Right cardiac atrium (tissue), 5 donors: ENCODE measurements around the gene COPS8. TPM values are rescaled to one million over a fixed set of nuclear protein-coding genes. Genes with fewer than 3 reads are reported as not detected.
A peak's percentile ranks its signal among the peaks of the same experiment; 100 is the strongest.

Experiments used
- ATAC-seq, 2 donors: fragments of 200-7000 bp; cut with Tn5 transposase; one replicate each; pipeline versions ENCODE4 v1.8.0 to v1.9.1; 2020; ENCODE audit warnings: moderate library complexity in 2 of 2, mild to moderate bottlenecking in 1 of 2
- DNase-seq, 3 donors: peaks; one replicate each; pipeline ENCODE4 v3.0.0-alpha.2; 2020
- H3K27ac ChIP-seq: one replicate; pipeline ENCODE4 v1.5.1; 2013; ENCODE audit warnings: mild to moderate bottlenecking, low read length, control low read depth, moderate library complexity
- H3K27me3 ChIP-seq: one replicate; pipeline ENCODE4 v1.6.1; 2013; ENCODE audit not compliant: control insufficient read depth, insufficient read depth
- H3K4me1 ChIP-seq: one replicate; pipeline ENCODE4 v1.6.1; 2013; ENCODE audit warnings: low read length; ENCODE audit not compliant: control insufficient read depth, insufficient read depth
- H3K4me3 ChIP-seq: one replicate; pipeline ENCODE4 v1.5.1; 2013; ENCODE audit warnings: low read length, control low read depth
- H3K9me3 ChIP-seq: one replicate; pipeline ENCODE4 v1.6.1; 2013; ENCODE audit warnings: low read length; ENCODE audit not compliant: control insufficient read depth
- whole genome bisulfite sequencing: extraction: QIAGEN DNeasy Blood & Tissue Kit; methylation state at CpG from one replicate; pipeline ENCODE4 v1.1.7; 2013; 5-methylcytosine and 5-hydroxymethylcytosine counted together
- intact Hi-C, 4 donors: fragments of 100-400 bp; cut with DNase I; formaldehyde crosslinking; loops; one replicate each; pipeline versions ENCODE4 v1.11.0 to v1.14.0; 2022 to 2023
- polyA plus RNA-seq: library from polyadenylated mRNA; stranded (reverse); fragments of 200-250 nt; gene quantifications from one replicate; pipeline ENCODE4 v1.2.3, GENCODE V29; 2013
- total RNA-seq, 4 donors: library from RNA; stranded (reverse); fragmentation: NEBNext Ultra II Directional; extraction: Animal tissue kit (Norgen Biotek cat#: 25700); gene quantifications; one replicate each; pipeline ENCODE4 v1.2.1, GENCODE V29; 2021
- donor health status: healthy with polysubstance abuse.
- donor health status: DM: no; HTN: yes; CAD: no.
- donor health status: DM: no; HTN: no; CAD: no.
- donor health status: DM: no; HTN: yes; CAD: no; lungs with severe emphysema.
- donor health status: DM: yes; HTN: yes; CAD: no.

COPS8 gene
- total and polyA plus RNA-seq, 5 donors: 70.1 to 91.4 (median 86.1) TPM

DNA sequence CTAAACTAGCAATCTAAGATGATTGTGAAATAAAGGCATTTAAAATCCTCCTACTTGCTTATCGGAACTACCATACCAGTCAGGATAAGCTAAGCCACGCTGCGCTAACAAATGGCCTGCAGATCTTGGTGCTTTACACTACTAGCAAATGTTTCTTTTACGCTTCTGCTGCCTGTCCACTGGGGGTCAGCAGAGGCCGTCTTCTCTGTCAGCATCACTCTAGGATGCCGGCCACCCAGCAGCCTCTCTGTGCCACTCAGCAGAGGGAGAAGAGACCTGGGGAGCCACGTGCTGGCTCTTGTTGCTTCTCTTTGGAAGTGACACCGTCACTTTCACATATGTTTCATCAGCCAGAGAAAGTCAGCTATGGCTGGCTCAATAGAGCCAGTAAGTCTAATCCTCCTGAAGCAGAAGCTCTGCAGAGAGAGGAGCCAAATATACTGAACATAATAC lies 36.6 kb downstream of the COPS8 start:
- intact Hi-C loops: loop anchor here in 2 of 4 donors (10.0 kb wide), 1 partner anchor 453 kb away; no protein-coding TSS in a partner anchor

DNA sequence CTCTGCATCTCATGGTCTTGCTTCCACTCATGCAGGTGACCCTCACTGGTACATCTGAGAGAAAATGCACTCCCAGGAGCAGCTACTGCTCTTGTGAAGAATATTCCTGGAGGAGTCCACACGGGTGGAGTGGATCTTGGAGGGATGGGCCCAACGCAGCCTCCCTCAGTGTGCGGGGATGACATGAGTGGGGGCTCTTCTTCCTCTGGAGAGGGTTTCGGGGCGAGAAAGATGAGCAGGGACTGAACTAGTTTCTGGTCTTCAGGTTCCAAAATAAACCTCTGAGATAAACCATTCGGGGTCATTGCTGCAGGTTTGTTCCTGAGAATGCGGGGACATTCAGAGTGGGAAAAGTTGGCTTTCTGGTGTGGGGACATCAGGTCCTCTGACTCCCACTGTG lies 39.1 kb downstream of the COPS8 start:
- no peak overlapping the region for H3K4me3 ChIP-seq
- H3K27ac ChIP-seq: no peak overlapping the region
- no peaks in the 10 kb centered on the region for H3K27me3 ChIP-seq
- 93% methylated on average over 7 of the region's 7 CpGs for WGBS
- no peaks in the 10 kb centered on the region for H3K9me3 ChIP-seq
- H3K4me1 ChIP-seq: peaks cover 6% of the 10 kb centered on the region
- intact Hi-C loops: loop anchor here in 2 of 4 donors (10.0 kb wide), 1 partner anchor 450 kb away; no protein-coding TSS in a partner anchor
- no peak for ATAC-seq
- no peak for DNase-seq

More for the DNA sequence above, 36.6 kb downstream of the COPS8 start:
- no peak overlapping the region for H3K27ac ChIP-seq
- 56% methylated on average over 8 of the region's 8 CpGs for WGBS
- ATAC-seq: peak; percentile 78 to 84
- no peak overlapping the region for H3K4me3 ChIP-seq
- peak; percentile 75 to 88 (median 82) for DNase-seq
- no peaks in the 10 kb centered on the region for H3K27me3 ChIP-seq
- H3K4me1 ChIP-seq: no peaks in the 10 kb centered on the region
- no peaks in the 10 kb centered on the region for H3K9me3 ChIP-seq

DNA sequence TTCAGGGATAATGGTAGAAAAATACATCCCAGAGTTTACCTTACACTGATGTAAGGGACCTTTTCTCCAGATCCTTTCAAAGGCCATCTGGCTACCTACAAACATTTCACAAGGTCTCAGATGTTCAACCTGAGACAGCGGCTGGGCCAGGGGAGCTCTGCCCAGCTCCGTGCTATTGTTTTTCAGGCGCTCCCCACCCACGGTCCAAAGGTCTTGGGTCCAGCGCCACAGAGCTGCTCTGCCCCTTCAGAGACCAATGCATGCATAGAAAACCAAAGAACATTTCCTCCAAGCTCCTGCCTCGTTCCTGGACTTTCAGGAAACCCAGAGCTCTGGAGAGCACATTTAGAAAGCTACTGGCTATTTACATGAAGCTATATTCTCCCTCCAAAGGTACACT lies 40.3 kb downstream of the COPS8 start:
- WGBS: 89% methylated on average over 6 of the region's 6 CpGs
- no peak for ATAC-seq
- peaks cover 6% of the 10 kb centered on the region for H3K4me1 ChIP-seq
- H3K4me3 ChIP-seq: no peak overlapping the region
- no peak overlapping the region for H3K27ac ChIP-seq
- DNase-seq: no peak
- no peaks in the 10 kb centered on the region for H3K9me3 ChIP-seq
- intact Hi-C loops: loop anchor here in 2 of 4 donors (10.0 kb wide), 1 partner anchor 449 kb away; no protein-coding TSS in a partner anchor
- no peaks in the 10 kb centered on the region for H3K27me3 ChIP-seq

DNA sequence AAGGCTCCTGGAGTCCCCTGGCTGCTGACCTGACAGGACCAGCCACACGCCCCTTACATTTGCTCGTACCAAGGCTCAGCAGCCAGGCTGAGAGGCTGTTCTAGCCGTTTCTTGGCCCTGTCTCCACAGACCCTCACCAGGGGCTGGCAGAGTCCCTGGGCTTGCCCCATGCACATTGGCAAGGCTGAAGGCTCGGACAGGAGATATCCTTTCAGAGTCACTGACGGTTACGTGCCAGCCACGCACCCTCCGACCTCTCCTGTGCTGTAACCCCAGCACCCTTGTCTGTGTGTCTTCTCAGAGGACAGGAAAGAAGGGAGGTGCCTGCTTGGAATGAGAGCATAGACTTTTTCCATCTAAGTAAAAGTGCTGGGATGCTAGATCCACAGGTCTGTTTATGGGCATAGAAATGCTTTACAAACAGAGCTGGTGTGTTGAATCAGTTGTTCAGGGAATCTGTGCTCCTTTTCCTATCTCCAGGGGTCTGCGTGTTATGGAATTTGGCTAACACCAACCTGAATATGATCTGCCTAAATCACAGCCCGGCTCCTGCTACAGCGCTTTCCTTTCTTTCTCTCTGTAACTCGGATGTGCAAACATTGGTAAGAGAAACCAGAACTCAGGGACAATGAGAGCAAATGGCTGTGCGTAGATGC lies 41.0 kb downstream of the COPS8 start:
- H3K27me3 ChIP-seq: no peaks in the 10 kb centered on the region
- ATAC-seq: no peak
- H3K4me1 ChIP-seq: peaks cover 6% of the 10 kb centered on the region
- WGBS: 72% methylated on average over 13 of the region's 13 CpGs
- intact Hi-C loops: loop anchor here in 2 of 4 donors (10.0 kb wide), 1 partner anchor 448 kb away; no protein-coding TSS in a partner anchor
- H3K4me3 ChIP-seq: no peak overlapping the region
- no peak overlapping the region for H3K27ac ChIP-seq
- peak in 1 of 3 donors; percentile 60 for DNase-seq
- no peaks in the 10 kb centered on the region for H3K9me3 ChIP-seq

DNA sequence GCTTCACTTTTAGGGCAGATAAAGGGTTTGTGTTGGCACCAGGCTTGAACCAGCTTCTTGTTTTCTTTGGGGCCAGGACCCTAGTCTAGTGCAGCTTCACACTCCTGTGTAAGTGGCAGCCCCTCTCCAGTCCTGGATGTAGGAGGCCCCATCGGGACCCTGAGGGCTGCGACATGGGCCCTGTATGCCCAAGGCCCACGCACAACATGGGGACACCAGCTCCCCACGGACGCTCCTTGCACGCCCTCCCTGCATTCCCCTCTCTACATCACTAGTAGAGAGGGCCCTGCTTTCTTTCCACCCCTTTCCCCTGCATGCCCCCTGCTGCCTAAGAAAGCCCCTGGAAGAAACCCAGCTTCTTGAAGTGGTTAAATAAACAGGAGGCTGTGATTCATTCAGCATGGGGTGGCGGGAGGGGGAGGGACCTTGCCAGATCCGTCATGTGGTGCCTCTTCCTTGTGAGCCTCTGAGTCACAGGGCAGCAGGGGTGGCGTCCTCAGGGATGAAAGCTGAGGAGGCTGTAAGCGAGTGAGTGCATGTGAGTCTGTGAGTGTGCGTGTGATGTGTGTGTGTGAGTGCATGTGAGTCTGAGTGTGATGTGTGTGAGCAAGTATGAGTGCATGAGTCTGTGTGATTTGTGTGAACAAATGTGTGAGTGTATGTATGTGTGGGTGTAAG lies 42.5 kb downstream of the COPS8 start:
- ATAC-seq: peak; percentile 94 to 96
- WGBS: 34% methylated on average over 11 of the region's 11 CpGs
- DNase-seq: peak; percentile 94 to 95 (median 94)
- intact Hi-C loops: loop anchor here in 2 of 4 donors (10.0 kb wide), 1 partner anchor 447 kb away; no protein-coding TSS in a partner anchor
- Histone ChIP-seq H3K27ac (no peak overlapping the region), H3K9me3 (no peaks in the 10 kb centered on the region), H3K4me3 (no peak overlapping the region), H3K27me3 (no peaks in the 10 kb centered on the region), H3K4me1 (peaks cover 6% of the 10 kb centered on the region)

DNA sequence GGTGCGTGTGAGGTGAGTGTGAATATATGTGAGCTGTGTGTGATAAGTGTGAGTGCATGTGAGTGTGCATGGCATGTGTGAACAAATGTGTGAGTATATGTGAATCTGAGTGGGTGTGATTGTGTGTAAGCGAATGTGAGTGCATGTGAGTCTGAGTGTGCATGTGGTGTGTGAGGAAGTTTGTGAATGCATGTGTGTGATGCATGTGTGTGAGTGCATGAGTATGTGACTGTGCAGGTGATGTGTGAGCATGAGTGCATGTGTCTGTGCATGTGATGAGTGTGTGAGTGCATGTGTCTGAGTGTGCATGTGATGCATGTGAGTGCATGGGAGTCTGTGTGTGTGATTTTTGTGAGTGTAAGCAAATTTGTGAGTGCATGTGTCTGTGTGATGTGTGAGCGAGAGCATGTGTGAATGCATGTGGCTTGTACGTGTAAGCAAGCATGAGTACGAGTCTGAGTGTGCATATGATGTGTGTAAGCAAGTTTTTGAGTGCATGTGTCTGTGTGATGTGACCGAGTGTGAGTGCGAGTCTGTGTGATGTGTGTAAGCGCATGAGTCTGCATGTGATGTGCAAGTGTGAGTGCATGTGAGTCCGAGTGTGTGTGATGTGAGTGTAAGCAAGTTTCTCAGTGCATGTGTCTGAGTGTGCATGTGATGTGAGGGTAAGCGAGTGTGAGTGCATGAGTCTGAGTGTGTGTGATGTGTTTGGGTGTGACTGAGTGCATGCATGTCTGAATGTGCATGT lies 43.3 kb downstream of the COPS8 start:
- DNase-seq: no peak
- ATAC-seq: no peak
- H3K4me3 ChIP-seq: no peak overlapping the region
- H3K27me3 ChIP-seq: no peaks in the 10 kb centered on the region
- intact Hi-C loops: loop anchor here in 2 of 4 donors (10.0 kb wide), 1 partner anchor 446 kb away; no protein-coding TSS in a partner anchor
- no peaks in the 10 kb centered on the region for H3K9me3 ChIP-seq
- peaks cover 6% of the 10 kb centered on the region for H3K4me1 ChIP-seq
- WGBS: 96% methylated on average over 10 of the region's 10 CpGs
- no peak overlapping the region for H3K27ac ChIP-seq

DNA sequence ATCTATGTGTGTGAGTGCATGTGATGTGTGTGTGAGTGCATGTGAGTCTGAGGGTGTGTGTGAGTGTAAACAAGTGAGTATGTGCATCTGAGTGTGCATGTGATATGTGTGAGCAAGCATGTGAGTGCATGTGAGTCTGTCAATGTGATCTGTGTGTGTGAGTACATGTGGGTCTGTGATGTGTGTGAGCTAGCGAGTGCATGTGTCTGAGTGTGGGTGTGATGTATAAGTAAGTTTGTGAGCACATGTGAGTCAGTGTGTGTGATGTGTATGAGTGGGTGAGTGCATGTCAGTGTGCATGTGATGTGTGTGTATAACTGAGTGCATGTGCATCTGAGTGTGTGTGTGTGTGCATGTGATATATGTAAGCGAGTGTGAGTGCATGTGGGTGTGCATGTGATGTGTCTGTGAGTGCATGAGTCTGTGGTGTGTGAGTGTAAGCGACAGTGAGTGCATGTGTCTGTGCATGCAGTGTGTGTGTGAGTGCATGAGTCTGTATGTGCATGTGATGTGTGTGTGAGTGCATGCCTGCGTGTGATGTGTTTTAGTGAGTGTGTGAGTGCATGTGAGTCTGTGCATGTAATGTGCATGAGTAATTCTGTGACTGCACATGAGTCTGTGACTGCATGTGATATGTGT lies 44.1 kb downstream of the COPS8 start:
- Histone ChIP-seq H3K27ac (no peak overlapping the region), H3K9me3 (no peaks in the 10 kb centered on the region), H3K27me3 (no peaks in the 10 kb centered on the region), H3K4me1 (peaks cover 6% of the 10 kb centered on the region), H3K4me3 (no peak overlapping the region)
- 95% methylated on average over 4 of the region's 4 CpGs for WGBS
- no peak for DNase-seq
- intact Hi-C loops: loop anchor here in 2 of 4 donors (10.0 kb wide), 1 partner anchor 445 kb away; no protein-coding TSS in a partner anchor
- no peak for ATAC-seq

DNA sequence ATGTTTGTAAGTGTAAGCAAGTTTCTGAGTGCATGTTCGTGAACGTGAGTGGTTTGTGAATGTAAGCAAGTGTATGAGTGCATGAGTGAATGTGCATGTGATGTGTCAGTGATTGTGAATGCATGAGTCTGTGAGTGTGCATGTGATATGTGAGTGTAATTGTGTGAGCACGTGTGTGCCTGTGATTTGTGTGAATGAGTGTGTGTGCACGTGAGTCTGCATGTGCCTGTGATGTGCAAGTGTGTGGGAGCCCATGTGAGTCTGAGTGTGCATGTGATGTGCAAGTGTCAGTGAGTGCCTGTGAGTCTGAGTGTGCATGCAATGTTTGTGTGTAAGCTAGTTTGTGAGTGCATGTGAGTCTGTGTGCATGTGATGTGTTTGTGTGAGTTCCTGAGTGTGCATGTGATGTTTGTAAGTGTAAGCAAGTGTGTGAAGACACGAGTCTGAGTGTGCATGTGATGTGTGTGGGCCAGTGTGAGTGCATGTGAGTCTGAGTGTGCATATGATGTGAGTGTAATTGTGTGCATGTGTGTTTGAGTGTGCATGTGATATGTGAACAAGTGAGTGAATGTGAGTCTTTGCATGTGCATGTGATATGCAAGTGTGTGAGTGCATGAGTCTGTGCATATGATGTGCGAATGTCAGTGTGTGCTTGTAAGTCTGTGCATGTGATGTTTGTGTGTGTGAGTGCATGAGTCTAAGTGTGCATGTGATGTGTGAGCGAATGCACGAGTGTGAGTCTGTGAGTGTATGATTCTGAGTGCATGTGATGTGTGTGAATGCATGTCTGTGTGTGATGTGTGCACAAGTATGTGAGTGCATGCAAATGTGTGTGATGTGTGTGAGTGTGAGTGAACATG lies 45.1 kb downstream of the COPS8 start:
- H3K27ac ChIP-seq: no peak overlapping the region
- no peak overlapping the region for H3K4me3 ChIP-seq
- ATAC-seq (no peak), DNase-seq (no peak)
- peaks cover 6% of the 10 kb centered on the region for H3K4me1 ChIP-seq
- no peaks in the 10 kb centered on the region for H3K27me3 ChIP-seq
- intact Hi-C loops: no loop called here
- WGBS: 94% methylated on average over 8 of the region's 8 CpGs
- H3K9me3 ChIP-seq: no peaks in the 10 kb centered on the region

DNA sequence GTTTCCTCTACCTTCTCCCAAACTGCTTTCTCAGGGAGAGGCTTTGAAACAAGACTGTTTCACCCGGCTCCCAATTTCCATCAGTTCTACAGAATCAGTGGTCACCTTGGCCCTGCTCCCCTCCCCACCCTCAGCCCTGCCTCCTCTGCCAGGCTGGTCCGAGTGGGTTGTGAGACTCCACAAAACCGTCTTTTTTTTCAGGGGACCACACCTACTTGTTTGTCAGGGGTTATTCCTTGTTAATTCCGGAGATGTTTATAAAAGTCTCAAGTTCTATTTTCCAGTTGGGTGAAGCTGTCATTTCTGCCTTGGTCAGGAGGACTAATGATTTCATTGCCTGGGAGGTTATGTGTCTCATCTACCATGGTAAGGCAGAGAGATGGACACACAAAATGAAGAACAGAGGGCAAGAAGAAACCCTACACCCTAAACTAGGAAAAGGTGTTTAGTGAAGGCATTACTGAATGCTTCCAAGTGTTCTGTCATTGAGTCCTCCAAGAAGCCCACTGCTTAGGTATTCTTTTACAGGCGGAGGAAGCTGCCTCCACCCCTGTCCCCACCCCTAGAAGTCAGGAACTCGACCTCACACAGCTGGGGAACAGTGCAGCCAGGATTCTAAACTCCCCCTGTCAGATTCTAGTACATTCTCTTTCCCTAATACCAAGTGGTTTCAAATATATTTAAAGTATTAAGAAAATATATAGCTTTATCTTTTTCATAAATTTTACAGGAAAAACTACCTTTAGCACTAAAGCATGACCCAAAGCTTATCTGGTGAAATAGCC lies 46.3 kb downstream of the COPS8 start:
- intact Hi-C loops: no loop called here
- DNase-seq (no peak), ATAC-seq (no peak)
- H3K27ac ChIP-seq: no peak overlapping the region
- H3K9me3 ChIP-seq: no peaks in the 10 kb centered on the region
- H3K4me1 ChIP-seq: peaks cover 6% of the 10 kb centered on the region
- no peaks in the 10 kb centered on the region for H3K27me3 ChIP-seq
- WGBS: 78% methylated on average over 6 of the region's 6 CpGs
- H3K4me3 ChIP-seq: no peak overlapping the region
